Stimulated activated naive B cell treated with anti-CD40 and anti-IgM and Interleukin-4, amounts not matched to agents 10 μg/mL and 1 μg/mL and 100 μg/mL, for 72 hours (primary cell): ENCODE results near the gene ZNF106.

Experiments
- ATAC-seq, 2 donors: fragments of 150-1000 bp; cut with Tn5 transposase; replicated peaks; 2 replicates each; pipeline ENCODE4 v1.10.0; 2021; ENCODE audit warnings: moderate library complexity in 1 of 2
- DNase-seq: peaks from one replicate; pipeline ENCODE4 v3.0.0; 2021
- H3K27ac Mint-ChIP-seq: one replicate; pipeline ENCODE4 v1.8.0; 2022; ENCODE audit warnings: mild to moderate bottlenecking, mixed read lengths
- H3K27me3 Mint-ChIP-seq, 2 donors: one replicate each; pipeline ENCODE4 v1.8.0; 2022; ENCODE audit warnings: mixed read lengths in 2 of 2
- H3K36me3 Mint-ChIP-seq, 2 donors: one replicate each; pipeline ENCODE4 v1.8.0; 2022; ENCODE audit warnings: mixed read lengths in 2 of 2, mild to moderate bottlenecking in 1 of 2
- H3K4me1 Mint-ChIP-seq, 2 donors: one replicate each; pipeline ENCODE4 v1.8.0; 2022; ENCODE audit warnings: mixed read lengths in 2 of 2, mild to moderate bottlenecking in 1 of 2
- H3K4me3 Mint-ChIP-seq, 2 donors: one replicate each; pipeline ENCODE4 v1.8.0; 2022; ENCODE audit warnings: mild to moderate bottlenecking in 2 of 2, mixed read lengths in 2 of 2, moderate library complexity in 1 of 2
- H3K9me3 Mint-ChIP-seq, 2 donors: one replicate each; pipeline ENCODE4 v1.8.0; 2022; ENCODE audit warnings: mixed read lengths in 2 of 2, mild to moderate bottlenecking in 1 of 2

Gene ZNF106

GRCh38 chr15:42456531-42456930, 34.4 kb downstream of the ZNF106 start:
- H3K36me3 Mint-ChIP-seq: peaks cover 10 to 19% of the 10 kb centered on the region in 2 donors
- no peaks in the 10 kb centered on the region for H3K9me3 Mint-ChIP-seq
- no peaks in the 10 kb centered on the region for H3K27me3 Mint-ChIP-seq
- DNase-seq (no peak), ATAC-seq (no peak)
- no peak overlapping the region for H3K27ac Mint-ChIP-seq
- H3K4me1 Mint-ChIP-seq: peaks cover 14 to 22% of the 10 kb centered on the region in 2 donors
- H3K4me3 Mint-ChIP-seq: no peak overlapping the region

- no peaks in the 10 kb centered on the region for H3K27me3 Mint-ChIP-seq
- peaks cover 18 to 38% of the 10 kb centered on the region in 2 donors for H3K36me3 Mint-ChIP-seq
- H3K9me3 Mint-ChIP-seq: no peaks in the 10 kb centered on the region
- ATAC-seq: no peak
- DNase-seq: no peak
- H3K4me3 Mint-ChIP-seq: no peak overlapping the region
- H3K4me1 Mint-ChIP-seq: peaks cover 12 to 18% of the 10 kb centered on the region in 2 donors
- no peak overlapping the region for H3K27ac Mint-ChIP-seq
Measured at GRCh38 chr15:42453826-42454225, 37.1 kb downstream of the ZNF106 start.

GRCh38 chr15:42450425-42450790, 40.5 kb downstream of the ZNF106 start:
- no peaks in the 10 kb centered on the region for H3K27me3 Mint-ChIP-seq
- peaks cover 0 to 3% of the 10 kb centered on the region in 2 donors for H3K4me1 Mint-ChIP-seq
- peaks cover 21 to 44% of the 10 kb centered on the region in 2 donors for H3K36me3 Mint-ChIP-seq
- ATAC-seq (no peak), DNase-seq (no peak)
- H3K9me3 Mint-ChIP-seq: no peaks in the 10 kb centered on the region
- no peak overlapping the region for H3K4me3 Mint-ChIP-seq
- no peak overlapping the region for H3K27ac Mint-ChIP-seq

- Mint-ChIP-seq H3K4me1 (peaks cover 0 to 3% of the 10 kb centered on the region in 2 donors), H3K27ac (no peak overlapping the region), H3K27me3 (no peaks in the 10 kb centered on the region), H3K4me3 (no peak overlapping the region), H3K36me3 (peaks cover 25 to 49% of the 10 kb centered on the region in 2 donors), H3K9me3 (no peaks in the 10 kb centered on the region)
- DNase-seq: no peak
- ATAC-seq: no peak
Measured at GRCh38 chr15:42449770-42450424, 41.0 kb downstream of the ZNF106 start.

- no peak overlapping the region for H3K27ac Mint-ChIP-seq
- peaks cover 28 to 57% of the 10 kb centered on the region in 2 donors for H3K36me3 Mint-ChIP-seq
- DNase-seq (no peak), ATAC-seq (no peak)
- no peaks in the 10 kb centered on the region for H3K9me3 Mint-ChIP-seq
- no peak overlapping the region for H3K4me3 Mint-ChIP-seq
- peaks cover 0 to 3% of the 10 kb centered on the region in 2 donors for H3K4me1 Mint-ChIP-seq
- H3K27me3 Mint-ChIP-seq: no peaks in the 10 kb centered on the region
Measured at GRCh38 chr15:42448281-42448680, 42.7 kb downstream of the ZNF106 start.

- H3K27ac Mint-ChIP-seq: no peak overlapping the region
- no peak for DNase-seq
- H3K4me3 Mint-ChIP-seq: no peak overlapping the region
- H3K9me3 Mint-ChIP-seq: no peaks in the 10 kb centered on the region
- H3K27me3 Mint-ChIP-seq: no peaks in the 10 kb centered on the region
- peaks cover 0 to 3% of the 10 kb centered on the region in 2 donors for H3K4me1 Mint-ChIP-seq
- peaks cover 28 to 57% of the 10 kb centered on the region in 2 donors for H3K36me3 Mint-ChIP-seq
- no peak for ATAC-seq
Measured at GRCh38 chr15:42447599-42447998, 43.3 kb downstream of the ZNF106 start.

GRCh38 chr15:42445551-42445950, 45.4 kb downstream of the ZNF106 start:
- peaks cover 0 to 3% of the 10 kb centered on the region in 2 donors for H3K4me1 Mint-ChIP-seq
- no peak for DNase-seq
- no peak overlapping the region for H3K4me3 Mint-ChIP-seq
- H3K27ac Mint-ChIP-seq: peak overlapping the region; percentile 27
- no peaks in the 10 kb centered on the region for H3K27me3 Mint-ChIP-seq
- ATAC-seq: no peak
- H3K9me3 Mint-ChIP-seq: no peaks in the 10 kb centered on the region
- peaks cover 23 to 51% of the 10 kb centered on the region in 2 donors for H3K36me3 Mint-ChIP-seq

GRCh38 chr15:42444415-42445063, 46.4 kb downstream of the ZNF106 start:
- ATAC-seq: no peak
- no peaks in the 10 kb centered on the region for H3K9me3 Mint-ChIP-seq
- peaks cover 0 to 3% of the 10 kb centered on the region in 2 donors for H3K4me1 Mint-ChIP-seq
- peak overlapping the region; percentile 59 for H3K27ac Mint-ChIP-seq
- H3K36me3 Mint-ChIP-seq: peaks cover 24 to 47% of the 10 kb centered on the region in 2 donors
- H3K27me3 Mint-ChIP-seq: no peaks in the 10 kb centered on the region
- DNase-seq: no peak
- H3K4me3 Mint-ChIP-seq: no peak overlapping the region

GRCh38 chr15:42427429-42428223, 63.3 kb downstream of the ZNF106 start:
- H3K36me3 Mint-ChIP-seq: peaks cover 38 to 48% of the 10 kb centered on the region in 2 donors
- H3K4me1 Mint-ChIP-seq: peaks cover 2 to 6% of the 10 kb centered on the region in 2 donors
- H3K27me3 Mint-ChIP-seq: no peaks in the 10 kb centered on the region
- DNase-seq (no peak), ATAC-seq (peak; percentile 65 to 82)
- no peaks in the 10 kb centered on the region for H3K9me3 Mint-ChIP-seq
- H3K27ac Mint-ChIP-seq: peak overlapping the region; percentile 6
- H3K4me3 Mint-ChIP-seq: no peak overlapping the region

- H3K4me3 Mint-ChIP-seq: no peak overlapping the region
- H3K9me3 Mint-ChIP-seq: no peaks in the 10 kb centered on the region
- H3K4me1 Mint-ChIP-seq: no peaks in the 10 kb centered on the region
- H3K27ac Mint-ChIP-seq: peak overlapping the region; percentile 31
- no peak for ATAC-seq
- no peak for DNase-seq
- H3K36me3 Mint-ChIP-seq: peaks cover 40 to 55% of the 10 kb centered on the region in 2 donors
- no peaks in the 10 kb centered on the region for H3K27me3 Mint-ChIP-seq
Measured at GRCh38 chr15:42421376-42421775, 69.6 kb downstream of the ZNF106 start.

- no peak overlapping the region for H3K4me3 Mint-ChIP-seq
- no peak overlapping the region for H3K27ac Mint-ChIP-seq
- no peaks in the 10 kb centered on the region for H3K9me3 Mint-ChIP-seq
- DNase-seq (no peak), ATAC-seq (no peak)
- H3K36me3 Mint-ChIP-seq: peaks cover 22 to 39% of the 10 kb centered on the region in 2 donors
- no peaks in the 10 kb centered on the region for H3K4me1 Mint-ChIP-seq
- no peaks in the 10 kb centered on the region for H3K27me3 Mint-ChIP-seq
Measured at GRCh38 chr15:42419369-42419768, 71.6 kb downstream of the ZNF106 start.

GRCh38 chr15:42413920-42414319, 77.0 kb downstream of the ZNF106 start:
- no peak for DNase-seq
- peaks cover 19 to 38% of the 10 kb centered on the region in 2 donors for H3K36me3 Mint-ChIP-seq
- no peaks in the 10 kb centered on the region for H3K27me3 Mint-ChIP-seq
- no peaks in the 10 kb centered on the region for H3K9me3 Mint-ChIP-seq
- H3K4me3 Mint-ChIP-seq: no peak overlapping the region
- no peaks in the 10 kb centered on the region for H3K4me1 Mint-ChIP-seq
- no peak overlapping the region for H3K27ac Mint-ChIP-seq
- ATAC-seq: no peak

GRCh38 chr15:42411884-42412283, 79.1 kb downstream of the ZNF106 start:
- DNase-seq: no peak
- Mint-ChIP-seq H3K4me3 (no peak overlapping the region), H3K27ac (peak overlapping the region; percentile 14), H3K27me3 (no peaks in the 10 kb centered on the region), H3K4me1 (no peaks in the 10 kb centered on the region), H3K9me3 (no peaks in the 10 kb centered on the region), H3K36me3 (peaks cover 13 to 46% of the 10 kb centered on the region in 2 donors)
- ATAC-seq: no peak

GRCh38 chr15:42409011-42409410, 81.9 kb downstream of the ZNF106 start:
- H3K27ac Mint-ChIP-seq: no peak overlapping the region
- DNase-seq (no peak), ATAC-seq (no peak)
- H3K27me3 Mint-ChIP-seq: no peaks in the 10 kb centered on the region
- no peak overlapping the region for H3K4me3 Mint-ChIP-seq
- peaks cover 18 to 49% of the 10 kb centered on the region in 2 donors for H3K36me3 Mint-ChIP-seq
- no peaks in the 10 kb centered on the region for H3K4me1 Mint-ChIP-seq
- H3K9me3 Mint-ChIP-seq: no peaks in the 10 kb centered on the region
